Measurements from ENCODE around the gene JARID2.

Gene JARID2

GRCh38 chr6:15453622-15454021 is 207.8 kb downstream of the JARID2 start:
- TF ChIP-seq, protein P1, sequence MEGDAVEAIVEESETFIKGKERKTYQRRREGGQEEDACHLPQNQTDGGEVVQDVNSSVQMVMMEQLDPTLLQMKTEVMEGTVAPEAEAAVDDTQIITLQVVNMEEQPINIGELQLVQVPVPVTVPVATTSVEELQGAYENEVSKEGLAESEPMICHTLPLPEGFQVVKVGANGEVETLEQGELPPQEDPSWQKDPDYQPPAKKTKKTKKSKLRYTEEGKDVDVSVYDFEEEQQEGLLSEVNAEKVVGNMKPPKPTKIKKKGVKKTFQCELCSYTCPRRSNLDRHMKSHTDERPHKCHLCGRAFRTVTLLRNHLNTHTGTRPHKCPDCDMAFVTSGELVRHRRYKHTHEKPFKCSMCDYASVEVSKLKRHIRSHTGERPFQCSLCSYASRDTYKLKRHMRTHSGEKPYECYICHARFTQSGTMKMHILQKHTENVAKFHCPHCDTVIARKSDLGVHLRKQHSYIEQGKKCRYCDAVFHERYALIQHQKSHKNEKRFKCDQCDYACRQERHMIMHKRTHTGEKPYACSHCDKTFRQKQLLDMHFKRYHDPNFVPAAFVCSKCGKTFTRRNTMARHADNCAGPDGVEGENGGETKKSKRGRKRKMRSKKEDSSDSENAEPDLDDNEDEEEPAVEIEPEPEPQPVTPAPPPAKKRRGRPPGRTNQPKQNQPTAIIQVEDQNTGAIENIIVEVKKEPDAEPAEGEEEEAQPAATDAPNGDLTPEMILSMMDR (IDR thresholded peaks at IDR 0.05; ENCODE audit: low read length) = no peak
- TF ChIP-seq EZH2 (IDR thresholded peaks at IDR 0.05; ENCODE audit: borderline replicate concordance, low read length) = no peak
- no peaks in the 10 kb centered on the region for H3K79me2 ChIP-seq (ENCODE audit: insufficient read depth, low read length)
- no peaks in the 10 kb centered on the region; the same call in 1 of the 2 replicates for H3K36me3 ChIP-seq (ENCODE audit: insufficient read depth, low read length)
- H3K27ac ChIP-seq (ENCODE audit: low read depth, low read length, poor library complexity, severe bottlenecking) = no peak overlapping the region
- no peaks in the 10 kb centered on the region for H3K27me3 ChIP-seq (ENCODE audit: insufficient read depth, low read length)
- no peaks in the 10 kb centered on the region for H3K9me2 ChIP-seq (ENCODE audit: low read depth, low read length)
- no peak overlapping the region for H3K9ac ChIP-seq (ENCODE audit: low read length)
- H3K9me3 ChIP-seq (ENCODE audit: low read length) = no peaks in the 10 kb centered on the region
- no peak overlapping the region for H3K4me3 ChIP-seq (ENCODE audit: low read depth, low read length, poor library complexity, severe bottlenecking)
- peaks cover 4% of the 10 kb centered on the region for H3K4me1 ChIP-seq (ENCODE audit: insufficient read depth, low read length, severe bottlenecking)
- no peak overlapping the region for H3K4me2 ChIP-seq (ENCODE audit: low read length)
- no peak overlapping the region for H2AFZ ChIP-seq (ENCODE audit: low read length)
- 0 out of 2 replicates have a peak, but pooled peaks cover 2% of the 10 kb centered on the region for H4K20me1 ChIP-seq (ENCODE audit: insufficient read depth, low read length)
- no peaks in the 10 kb centered on the region for H3F3A ChIP-seq (ENCODE audit: insufficient read depth, low read length)

DNA sequence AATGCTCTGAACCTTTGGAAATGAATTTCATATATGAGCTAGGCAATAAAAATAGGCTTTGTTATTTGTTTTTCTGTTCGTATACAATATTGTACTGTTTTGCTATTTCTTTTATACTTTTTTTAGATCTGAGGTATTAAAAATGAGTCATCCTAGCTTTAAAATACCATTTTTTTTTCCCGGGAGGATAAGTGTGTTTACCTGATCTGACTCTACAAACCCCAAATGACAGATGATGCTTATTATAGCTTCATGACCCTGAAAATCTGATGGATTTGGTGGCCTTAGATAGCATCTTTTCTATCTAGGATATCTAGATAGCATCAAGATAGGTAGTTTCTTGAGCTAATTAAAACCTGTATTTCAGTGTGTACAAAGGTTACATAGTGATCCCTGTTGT is 210.6 kb downstream of the JARID2 start:
- Histone ChIP-seq H3K4me1 (ENCODE audit: insufficient read depth, low read length, severe bottlenecking) (peaks cover 4% of the 10 kb centered on the region), H3K27me3 (ENCODE audit: insufficient read depth, low read length) (no peaks in the 10 kb centered on the region), H2AFZ (ENCODE audit: low read length) (no peak overlapping the region), H3K79me2 (ENCODE audit: insufficient read depth, low read length) (no peaks in the 10 kb centered on the region), H3K4me2 (ENCODE audit: low read length) (no peak overlapping the region), H3K9me2 (ENCODE audit: low read depth, low read length) (no peaks in the 10 kb centered on the region), H3K9me3 (ENCODE audit: low read length) (no peaks in the 10 kb centered on the region), H3F3A (ENCODE audit: insufficient read depth, low read length) (no peaks in the 10 kb centered on the region), H3K9ac (ENCODE audit: low read length) (no peak overlapping the region), H4K20me1 (ENCODE audit: insufficient read depth, low read length) (0 out of 2 replicates have a peak, but pooled peaks cover 2% of the 10 kb centered on the region), H3K27ac (ENCODE audit: low read depth, low read length, poor library complexity, severe bottlenecking) (no peak overlapping the region), H3K36me3 (ENCODE audit: insufficient read depth, low read length) (no peaks in the 10 kb centered on the region; the same call in 1 of the 2 replicates), H3K4me3 (ENCODE audit: low read depth, low read length, poor library complexity, severe bottlenecking) (no peak overlapping the region)
- TF ChIP-seq, protein P1 (IDR thresholded peaks at IDR 0.05; ENCODE audit: low read length) = no peak
- TF ChIP-seq EZH2 (IDR thresholded peaks at IDR 0.05; ENCODE audit: borderline replicate concordance, low read length) = no peak

DNA sequence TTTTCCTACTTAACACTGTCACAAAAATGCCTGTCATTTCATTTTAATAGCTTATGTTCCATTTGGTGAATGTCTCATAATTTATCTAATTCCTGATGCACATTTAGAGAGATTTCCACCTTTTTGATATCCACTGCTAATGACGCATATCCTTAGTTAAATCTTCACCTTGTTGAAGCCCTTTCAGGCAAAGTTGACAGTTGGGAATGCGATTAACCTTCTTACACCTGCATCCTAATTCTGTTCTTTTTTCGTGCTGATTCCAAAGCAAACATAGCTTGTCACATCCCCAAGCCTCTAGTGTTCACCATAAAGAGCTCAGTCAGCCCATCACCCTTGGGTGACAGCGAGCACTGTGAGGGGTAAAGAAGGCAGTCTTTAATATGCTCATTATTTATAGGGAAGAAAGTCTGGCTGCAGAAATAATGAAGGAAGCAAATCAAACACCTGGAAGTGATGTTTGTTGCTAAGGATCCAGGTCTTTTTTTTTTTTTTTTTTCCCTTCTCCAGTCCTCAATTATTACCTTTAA is 211.3 kb downstream of the JARID2 start:
- Histone ChIP-seq H3K9me2 (ENCODE audit: low read depth, low read length) (no peaks in the 10 kb centered on the region), H3K4me1 (ENCODE audit: insufficient read depth, low read length, severe bottlenecking) (peaks cover 3% of the 10 kb centered on the region), H3K27me3 (ENCODE audit: insufficient read depth, low read length) (no peaks in the 10 kb centered on the region), H3K4me2 (ENCODE audit: low read length) (no peak overlapping the region), H3K9ac (ENCODE audit: low read length) (no peak overlapping the region), H4K20me1 (ENCODE audit: insufficient read depth, low read length) (0 out of 2 replicates have a peak, but pooled peaks cover 2% of the 10 kb centered on the region), H3K36me3 (ENCODE audit: insufficient read depth, low read length) (no peaks in the 10 kb centered on the region; the same call in 1 of the 2 replicates), H2AFZ (ENCODE audit: low read length) (no peak overlapping the region), H3K4me3 (ENCODE audit: low read depth, low read length, poor library complexity, severe bottlenecking) (no peak overlapping the region), H3K9me3 (ENCODE audit: low read length) (no peaks in the 10 kb centered on the region), H3K27ac (ENCODE audit: low read depth, low read length, poor library complexity, severe bottlenecking) (no peak overlapping the region), H3K79me2 (ENCODE audit: insufficient read depth, low read length) (no peaks in the 10 kb centered on the region), H3F3A (ENCODE audit: insufficient read depth, low read length) (no peaks in the 10 kb centered on the region)
- TF ChIP-seq, protein P1 (IDR thresholded peaks at IDR 0.05; ENCODE audit: low read length) = no peak
- TF ChIP-seq EZH2 (IDR thresholded peaks at IDR 0.05; ENCODE audit: borderline replicate concordance, low read length) = no peak

Measured in OCI-LY1 (cell line).